Stimulated activated CD4-positive, alpha-beta T cell treated with anti-CD3 and anti-CD28 coated beads, Interleukin-2, amount 100 ng/mL, for 24 hours (primary cell): Measurements from ENCODE around the gene TRIM69.
A peak's percentile ranks its signal among the peaks of the same experiment; 100 is the strongest.
"Not testable (repeated sequence)": the region's sequence is repeated elsewhere in the genome, so short reads cannot be mapped to it uniquely, and the experiment has no call there.

Experiments
- DNase-seq, 2 donors: peaks; one replicate each; pipeline ENCODE4 v3.0.0-alpha.2; 2020

The TRIM69 gene

DNA sequence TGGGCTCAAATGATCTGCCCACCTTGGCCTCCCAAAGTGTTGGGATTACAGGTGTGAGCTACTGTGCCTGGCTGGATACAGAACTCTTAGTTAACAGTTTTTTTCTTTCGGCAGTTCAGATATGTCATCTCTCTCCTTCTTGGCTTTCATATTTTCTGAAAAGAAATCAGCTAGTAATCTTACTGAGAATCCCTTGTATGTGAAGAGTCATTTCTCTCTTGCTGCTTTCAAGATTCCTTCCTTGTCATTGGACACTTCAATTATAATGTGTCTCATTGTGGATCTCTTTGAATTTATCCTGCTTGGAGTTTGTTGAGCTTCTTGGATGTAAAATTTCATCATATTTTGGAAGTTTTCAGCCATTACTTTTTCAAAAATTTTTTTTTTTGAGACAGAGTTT is 17.0 kb downstream of the TRIM69 start:
- no peak for DNase-seq

DNA sequence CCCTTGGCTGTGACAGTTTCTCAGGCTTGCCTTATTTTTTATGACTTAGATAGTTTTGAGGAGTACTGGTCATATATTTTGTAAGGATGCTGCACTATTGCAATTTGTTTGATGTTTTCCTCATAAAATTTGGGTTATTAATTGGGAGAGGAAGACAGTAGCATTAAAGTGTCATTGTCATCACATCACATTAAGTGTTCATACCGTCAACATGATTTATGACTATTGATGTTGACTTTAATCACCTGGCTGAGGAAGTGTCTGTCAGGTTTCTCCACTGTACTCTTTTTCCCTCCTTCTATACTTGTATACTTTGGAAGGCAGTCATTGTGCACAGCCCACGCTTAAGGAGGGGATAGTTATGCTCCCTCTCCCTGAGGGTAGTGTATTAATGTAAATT is 26.9 kb downstream of the TRIM69 start:
- DNase-seq, result no peak

DNA sequence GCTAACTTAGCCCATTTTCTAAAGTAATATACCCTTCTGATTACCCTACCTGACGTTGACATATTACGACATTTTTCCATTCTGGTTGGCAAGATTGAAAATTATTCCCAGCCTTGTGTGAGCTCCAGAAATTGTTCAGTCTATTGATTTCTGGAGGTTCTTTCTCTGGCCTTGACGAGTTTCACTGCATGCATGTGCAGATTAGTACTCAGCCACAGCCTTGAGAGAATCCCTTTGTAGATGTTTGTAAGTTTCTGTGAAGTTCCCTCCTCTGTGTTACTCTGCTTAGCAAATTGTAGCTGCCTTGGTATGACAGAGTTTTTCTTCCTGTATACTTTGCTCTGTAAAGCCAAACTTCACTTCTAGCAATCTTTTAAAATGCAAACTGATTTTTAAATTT is 27.5 kb downstream of the TRIM69 start:
- DNase-seq, result no peak

DNA sequence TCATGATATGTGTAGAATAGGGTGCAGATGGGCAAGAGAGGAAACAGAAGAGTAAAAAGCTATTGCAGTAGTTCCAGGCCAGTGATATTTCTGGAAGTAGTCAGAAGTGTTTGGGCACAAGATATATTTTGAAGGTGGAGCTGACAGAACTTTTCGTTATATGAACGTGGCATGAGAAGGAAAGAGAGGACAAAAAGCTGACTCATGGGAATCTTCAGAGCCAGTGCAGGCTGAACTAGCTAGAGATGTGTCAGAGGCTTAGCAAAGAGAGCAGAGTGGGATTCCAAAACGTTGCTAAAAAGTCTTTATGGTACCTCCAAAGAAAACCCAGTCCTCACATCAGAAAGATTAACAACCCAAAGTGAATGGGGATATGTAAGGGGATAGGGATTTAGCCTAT is 28.7 kb downstream of the TRIM69 start:
- DNase-seq, result no peak

DNA sequence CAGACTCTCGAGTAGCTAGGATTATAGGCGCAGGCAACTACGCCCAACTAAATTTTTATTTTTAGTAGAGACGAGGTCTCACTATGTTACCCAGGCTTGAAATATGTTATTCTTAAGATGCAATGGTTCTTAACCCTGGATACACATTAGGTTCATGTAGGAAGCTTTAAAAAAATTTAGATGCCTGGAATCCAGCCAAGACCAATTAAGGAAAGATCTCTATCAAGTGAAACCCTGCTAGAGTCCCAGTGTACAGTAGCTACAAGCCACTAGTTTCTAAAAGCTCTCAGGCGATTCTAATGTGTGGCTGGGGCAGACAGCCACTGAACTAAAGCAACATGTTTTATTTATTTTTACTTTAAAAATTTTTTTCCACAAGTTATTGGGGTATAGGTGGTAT is 33.2 kb downstream of the TRIM69 start:
- no peak for DNase-seq

DNA sequence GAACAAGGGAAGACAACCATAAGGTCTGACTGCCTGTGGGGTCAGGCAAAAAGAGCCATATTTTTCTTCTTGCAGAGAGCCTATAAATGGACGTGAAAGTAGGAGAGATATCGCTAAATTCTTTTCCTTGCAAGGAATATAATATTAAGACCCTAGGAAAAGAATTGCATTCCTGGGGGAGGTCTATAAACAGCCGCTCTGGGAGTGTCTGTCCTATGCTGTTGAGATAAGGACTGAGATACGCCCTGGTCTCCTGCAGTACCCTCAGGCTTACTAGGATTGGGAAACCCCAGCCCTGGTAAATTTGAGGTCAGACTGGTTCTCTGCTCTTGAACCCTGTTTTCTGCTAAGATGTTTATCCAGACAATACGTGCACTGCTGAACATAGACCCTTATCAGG is 34.4 kb downstream of the TRIM69 start:
- not testable (repeated sequence) for DNase-seq

DNA sequence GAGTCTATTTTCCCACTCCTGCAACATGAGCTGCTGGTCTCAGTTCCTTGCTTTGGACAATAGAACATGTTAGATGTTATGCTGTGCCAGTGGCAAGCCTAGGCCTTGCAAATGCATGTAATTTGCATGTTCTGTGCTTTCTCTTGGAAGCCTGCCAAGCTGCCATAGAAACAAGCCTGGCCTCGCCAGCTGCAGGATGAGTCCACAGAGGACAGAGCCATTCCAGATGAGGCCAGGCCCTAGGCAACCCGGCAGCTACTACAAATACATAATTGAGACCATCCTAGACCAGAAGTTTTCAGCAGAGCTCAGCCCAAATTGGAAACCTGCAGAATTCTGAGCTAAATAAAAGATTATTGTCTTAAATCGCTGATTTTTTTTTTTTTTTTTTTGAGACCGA is 39.6 kb downstream of the TRIM69 start:
- DNase-seq, result no peak

DNA sequence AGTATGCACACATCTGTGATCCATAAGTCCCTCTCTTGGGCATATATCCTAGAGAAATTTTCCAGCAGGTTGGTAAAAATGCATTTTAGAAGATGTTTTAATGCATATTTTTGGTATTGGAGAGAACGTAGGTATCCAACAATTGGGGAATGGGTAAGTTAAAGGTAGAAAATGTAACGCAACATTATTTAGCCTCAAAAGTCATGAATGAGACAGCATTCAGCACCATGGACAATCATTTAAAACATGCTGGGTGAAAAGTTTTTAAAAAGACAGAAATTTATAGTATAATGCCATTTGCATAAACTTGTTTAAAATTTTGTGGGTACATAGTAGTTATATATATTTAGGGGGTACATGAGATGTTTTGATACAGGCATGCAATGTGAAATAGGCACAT is 43.4 kb downstream of the TRIM69 start:
- DNase-seq, result no peak

DNA sequence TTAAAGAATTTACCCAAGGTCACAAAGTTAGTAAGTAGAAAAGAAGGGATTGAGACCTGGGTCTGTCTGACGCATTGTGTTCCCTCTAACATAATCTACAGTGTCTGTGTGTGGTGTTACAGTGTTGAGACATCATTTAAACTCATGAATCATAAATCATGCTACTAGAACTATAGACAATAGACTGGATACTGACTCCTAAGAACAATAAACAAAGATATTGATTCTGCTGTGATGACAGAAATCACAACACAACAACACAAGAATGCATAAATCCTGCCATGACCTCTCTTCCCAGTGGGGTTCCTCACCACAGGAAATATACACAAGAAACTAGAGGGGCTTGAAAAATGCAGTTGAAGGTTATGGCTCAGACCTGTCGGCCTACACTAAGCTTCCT is 44.3 kb downstream of the TRIM69 start:
- no peak for DNase-seq

DNA sequence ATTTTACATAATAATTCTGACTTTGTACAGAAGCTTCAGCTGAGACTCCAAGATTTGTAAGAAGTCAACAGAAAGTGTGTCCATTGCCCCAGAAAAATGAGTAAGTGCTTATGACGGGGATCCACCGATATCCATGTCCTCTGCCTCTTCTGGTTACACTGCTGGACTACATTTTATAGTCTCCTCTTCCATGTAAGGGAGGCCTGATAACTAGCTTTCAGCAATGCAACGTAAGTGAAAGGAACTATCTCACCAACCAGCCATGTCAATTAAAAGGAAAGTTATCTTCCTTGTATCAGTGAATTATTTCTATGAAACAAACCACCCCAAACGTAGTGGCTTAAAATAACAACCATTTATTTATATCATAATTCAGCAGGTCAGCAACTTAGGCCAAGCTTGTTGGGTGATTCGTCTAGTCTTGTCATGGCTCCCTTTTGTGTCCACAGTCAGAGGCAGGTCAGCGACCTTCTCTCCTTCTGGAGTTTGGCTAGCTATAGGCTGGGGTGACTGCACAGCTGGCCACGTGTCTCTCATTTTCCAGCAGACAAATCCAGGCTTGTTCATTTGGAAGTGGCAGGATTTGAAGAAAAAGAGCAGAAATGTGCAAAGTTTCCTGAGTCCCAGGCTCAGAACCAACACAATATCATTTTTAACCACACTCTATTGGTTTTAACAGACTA is 44.9 kb downstream of the TRIM69 start:
- DNase-seq, result no peak

DNA sequence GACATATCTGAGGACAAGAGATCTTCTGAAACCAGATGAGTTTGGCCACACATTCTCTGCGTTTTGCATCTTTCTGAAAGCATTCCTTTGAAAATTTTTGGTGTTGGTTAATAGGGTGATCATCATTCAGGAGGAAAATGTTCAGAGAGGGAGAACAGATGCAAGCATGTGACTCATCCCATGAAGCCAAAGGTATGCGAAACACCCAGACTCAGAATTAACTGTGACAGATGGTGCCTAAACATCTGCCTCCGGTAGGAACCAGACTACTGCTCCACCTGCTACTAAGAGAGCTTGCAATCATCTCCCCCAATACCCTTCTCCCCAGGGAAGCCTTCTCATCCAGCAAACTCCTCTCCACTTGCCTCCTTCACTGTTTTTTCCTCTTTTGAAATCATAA is 46.2 kb downstream of the TRIM69 start:
- no peak for DNase-seq

DNA sequence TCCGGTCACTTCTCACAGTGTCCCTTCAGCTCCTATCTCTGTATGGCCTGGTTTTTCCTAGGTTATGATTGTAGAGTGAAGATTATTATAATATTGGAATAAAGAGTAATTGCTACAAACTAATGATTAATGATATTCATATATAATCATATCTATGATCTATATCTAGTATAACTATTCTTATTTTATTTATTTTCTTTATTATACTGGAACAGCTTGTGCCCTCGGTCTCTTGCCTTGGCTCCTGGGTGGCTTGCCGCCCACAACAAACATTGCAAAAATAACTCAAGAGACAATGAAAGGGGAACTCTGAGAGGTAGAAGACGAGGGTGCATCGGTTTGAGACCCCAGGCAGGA is 48.6 kb downstream of the TRIM69 start:
- DNase-seq, result not testable (repeated sequence)

DNA sequence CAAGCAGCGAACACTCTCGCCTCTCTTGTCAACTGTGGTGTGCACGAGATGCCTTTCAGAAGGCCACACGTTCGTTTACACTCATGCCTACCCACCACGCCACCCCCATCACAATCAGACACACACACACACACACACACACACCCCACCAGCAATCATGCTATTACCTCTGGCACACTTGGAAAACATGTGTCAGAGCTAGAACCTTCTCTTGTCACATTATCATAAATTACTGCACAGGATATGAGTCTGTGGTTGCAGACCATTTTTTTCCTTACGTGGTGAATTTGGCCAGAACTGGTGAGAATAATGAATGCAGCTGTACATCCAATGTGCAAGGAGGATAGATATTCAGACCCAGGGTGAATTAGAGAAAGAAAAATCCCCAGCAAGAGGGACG is 52.4 kb downstream of the TRIM69 start:
- DNase-seq, result peak; percentile 50 to 66

DNA sequence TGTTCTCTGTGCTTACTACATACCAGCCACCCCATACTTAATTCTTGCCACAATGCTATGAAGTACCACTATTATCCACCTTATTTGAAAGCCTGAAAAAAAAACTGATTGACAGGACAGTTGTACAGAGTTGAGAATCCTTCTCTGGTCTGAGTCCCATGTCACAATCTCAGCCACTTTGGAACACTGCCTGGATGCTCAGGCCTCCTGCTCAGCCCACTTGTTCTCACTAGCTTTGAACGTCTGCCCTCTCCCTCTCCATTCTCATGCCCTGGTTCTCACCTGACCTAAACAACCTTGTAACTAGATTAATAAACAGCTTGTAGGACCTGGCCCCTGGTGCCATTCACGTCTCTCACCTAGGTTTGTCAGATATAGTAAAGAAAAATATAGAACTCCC is 53.9 kb downstream of the TRIM69 start:
- no peak for DNase-seq

DNA sequence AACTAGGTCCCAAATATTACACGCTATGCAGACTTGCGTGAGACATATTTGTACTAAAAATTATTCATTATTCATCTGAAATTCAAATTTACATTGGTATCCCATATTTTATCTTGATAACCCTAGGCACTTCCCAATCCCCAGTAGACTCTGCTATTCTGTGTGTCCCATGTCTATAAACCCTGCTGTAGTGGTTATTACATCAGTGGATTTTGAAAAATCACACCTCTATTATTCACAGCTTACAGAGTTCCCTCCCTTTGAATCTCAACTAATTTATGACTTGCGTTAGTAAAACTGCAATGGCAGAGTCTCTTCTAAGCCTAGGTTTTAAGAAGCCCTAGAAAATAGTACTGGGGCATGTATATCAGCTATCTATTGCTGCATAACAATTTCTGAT is 54.3 kb downstream of the TRIM69 start:
- no peak for DNase-seq

DNA sequence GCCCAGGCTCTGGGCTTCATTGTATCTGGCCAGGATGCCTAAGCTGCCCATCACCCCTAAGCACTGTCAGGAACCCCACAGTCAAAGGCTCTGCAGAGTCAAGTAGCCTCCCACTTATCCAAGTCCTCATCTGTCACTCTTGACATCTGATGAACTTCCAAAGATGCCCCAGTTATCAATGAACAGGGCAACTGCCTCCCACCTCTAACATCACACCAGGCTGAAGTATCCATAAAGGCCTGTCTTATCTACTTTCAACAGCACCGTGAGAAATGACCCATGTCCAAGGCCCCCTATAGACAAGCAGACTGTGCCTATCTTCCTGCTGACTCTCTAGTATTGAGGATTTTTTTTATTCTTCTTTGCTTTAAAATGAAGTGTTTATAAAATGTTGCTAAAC is 56.4 kb downstream of the TRIM69 start:
- DNase-seq, result no peak

DNA sequence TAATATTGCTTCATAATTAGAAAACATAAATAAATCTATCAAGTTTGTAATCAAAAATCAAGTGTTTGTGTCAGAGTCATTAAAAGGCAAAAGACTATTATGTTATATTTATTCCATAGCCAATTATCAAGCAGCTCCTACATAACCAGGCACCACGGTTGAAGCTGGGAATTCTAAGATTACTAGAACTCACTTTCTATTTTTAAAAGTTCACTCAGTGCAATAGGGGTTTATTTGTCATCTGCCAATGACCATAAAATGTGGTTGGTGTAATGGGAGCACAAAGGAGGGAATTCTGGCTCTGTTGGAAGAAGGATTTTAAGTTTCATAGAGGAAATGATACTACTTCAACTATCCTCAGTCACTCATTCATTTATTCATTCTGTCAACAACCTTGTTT is 57.7 kb downstream of the TRIM69 start:
- no peak for DNase-seq

DNA sequence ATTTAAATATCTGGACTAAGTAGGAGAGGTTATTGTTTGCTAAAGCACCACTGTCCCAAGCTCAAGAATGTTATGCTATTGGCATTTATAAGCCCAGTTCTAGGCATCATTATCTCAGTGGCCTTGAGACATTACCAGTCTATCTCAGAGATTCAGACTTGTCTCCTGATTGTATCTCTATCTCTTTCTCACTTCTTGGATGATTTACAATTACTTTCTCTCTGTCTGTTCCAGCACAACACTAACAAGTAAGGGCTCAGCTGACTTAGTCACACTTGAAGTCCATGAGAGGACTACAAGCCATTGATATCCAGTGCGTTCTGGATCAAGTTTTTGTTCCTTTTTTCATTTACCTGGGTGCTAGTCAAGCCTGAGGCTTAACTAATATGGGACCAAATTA is 60.2 kb downstream of the TRIM69 start:
- DNase-seq, result no peak

DNA sequence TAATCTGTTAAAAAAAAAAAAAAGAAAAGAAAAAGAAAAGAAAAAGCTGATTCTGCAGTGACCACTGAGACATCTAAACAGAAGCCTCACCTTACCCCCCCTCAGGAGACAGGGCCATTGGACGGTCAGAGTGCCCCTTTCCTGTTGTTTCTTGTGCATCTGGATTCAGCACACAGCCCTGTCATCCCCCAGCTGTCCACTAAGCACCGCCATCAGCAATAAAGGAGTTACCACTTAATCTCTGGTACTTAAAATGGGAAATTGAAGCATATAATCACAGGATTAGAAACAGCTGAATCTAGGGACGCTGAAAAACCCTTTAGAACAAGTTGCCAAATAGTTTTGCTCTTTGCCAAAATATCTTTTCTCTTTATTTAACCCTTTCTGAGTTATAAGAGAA is 62.5 kb downstream of the TRIM69 start:
- no peak for DNase-seq

DNA sequence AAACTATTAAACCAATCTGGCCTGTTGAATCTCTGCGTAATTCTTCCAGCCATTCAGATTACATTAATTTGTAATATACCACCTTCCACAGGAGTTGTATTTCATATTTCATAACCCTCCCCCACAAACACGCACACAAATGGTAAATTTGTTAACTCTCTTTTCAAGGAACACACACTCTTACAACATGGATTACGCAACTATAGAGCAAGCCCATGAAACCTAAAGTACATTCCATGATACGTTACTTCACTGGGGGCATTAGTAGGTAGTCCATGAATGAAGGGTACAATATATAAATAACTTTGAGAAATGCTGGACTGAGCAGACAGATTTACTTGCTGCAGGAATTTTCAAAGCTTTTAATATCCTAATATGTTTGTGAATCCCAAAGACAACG is 65.0 kb downstream of the TRIM69 start:
- no peak for DNase-seq

DNA sequence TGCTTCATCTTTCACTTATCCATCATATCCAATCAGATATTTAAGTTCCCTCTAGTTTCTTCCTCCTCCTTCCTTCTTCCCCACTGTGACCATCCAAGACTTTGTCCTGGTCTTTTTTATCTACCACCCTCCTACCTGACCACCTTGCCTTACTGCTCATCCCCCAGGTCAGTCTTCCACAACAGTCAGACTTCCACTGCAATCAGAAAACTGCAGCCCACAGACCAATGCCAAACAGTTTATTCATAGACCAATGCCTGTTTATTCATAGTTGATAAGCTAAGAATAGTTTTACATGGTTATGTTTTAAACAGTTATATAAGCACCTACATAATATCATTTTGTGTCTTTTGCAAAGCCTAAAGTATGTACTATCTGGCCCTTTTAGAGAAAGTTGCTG is 65.5 kb downstream of the TRIM69 start:
- DNase-seq, result no peak

DNA sequence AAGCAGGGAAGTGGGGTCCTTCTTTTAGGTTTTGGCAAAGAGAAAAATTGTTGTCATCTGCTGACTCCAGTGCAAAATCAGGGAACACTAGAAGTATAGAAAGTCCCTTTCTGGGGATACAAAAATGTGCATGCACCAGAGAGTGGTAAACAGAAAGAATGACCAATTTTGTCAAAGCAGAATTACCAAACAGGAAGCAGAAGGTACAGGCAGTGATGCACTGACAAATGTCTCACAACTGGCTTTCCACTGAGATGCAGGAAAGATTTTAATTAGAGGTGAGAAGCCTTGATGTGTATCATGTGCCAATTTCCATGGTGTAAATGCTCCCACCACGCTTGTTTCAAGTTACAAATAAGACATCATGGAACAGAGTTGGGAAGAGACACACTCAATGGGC is 66.0 kb downstream of the TRIM69 start:
- no peak for DNase-seq

DNA sequence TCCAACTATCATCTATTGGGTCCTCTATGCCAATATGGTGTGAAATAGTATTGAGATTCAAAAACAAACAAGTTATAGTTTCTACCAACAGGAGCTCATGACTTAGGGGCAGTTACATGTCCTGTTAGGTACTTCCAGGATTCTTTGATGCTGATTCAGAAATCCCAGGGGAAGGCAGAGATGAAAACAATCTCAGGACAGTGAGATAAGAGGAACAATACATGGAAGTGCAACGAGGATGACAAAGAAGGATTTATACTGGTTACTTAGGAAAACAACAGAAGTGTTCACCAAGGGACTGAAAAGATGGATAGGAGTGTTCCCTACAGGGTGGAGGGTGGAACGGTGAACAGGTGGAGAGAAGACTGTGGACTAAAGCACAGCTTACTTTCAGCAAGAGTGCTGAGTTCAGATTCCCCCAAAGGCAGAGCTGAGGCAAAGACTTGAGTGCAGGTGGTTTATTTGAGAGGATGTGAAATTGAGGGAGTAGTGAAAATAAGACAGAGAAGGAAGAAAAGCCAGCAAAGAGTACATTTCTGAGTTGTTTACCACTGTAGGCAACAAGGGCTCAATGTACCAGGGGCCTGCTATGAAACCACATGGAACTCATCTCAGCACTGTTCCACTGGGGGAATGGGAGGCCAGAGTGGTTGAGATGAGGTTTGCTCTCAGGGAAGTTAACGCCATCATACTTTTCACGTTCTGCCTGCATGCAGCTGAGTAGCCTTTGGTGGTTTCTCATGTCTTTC is 68.1 kb downstream of the TRIM69 start:
- DNase-seq, result no peak

DNA sequence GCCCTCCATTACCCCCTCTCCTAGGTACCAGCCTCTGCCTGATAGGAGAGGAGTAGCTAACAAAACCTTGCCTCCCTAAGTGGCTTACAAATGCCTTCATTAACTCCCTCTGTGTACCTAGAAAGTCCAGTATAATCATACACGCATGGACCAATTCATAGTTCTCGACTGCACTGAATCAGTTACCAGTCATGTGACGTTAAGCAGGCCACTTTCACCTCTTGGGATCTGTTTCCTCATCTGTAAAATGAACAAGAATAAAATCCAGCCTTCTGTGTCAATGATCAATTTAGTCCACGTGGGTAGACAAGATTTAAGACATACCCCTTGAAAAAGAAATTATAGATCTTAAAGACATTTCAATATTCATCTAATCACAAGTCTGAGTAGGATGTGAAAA is 72.2 kb downstream of the TRIM69 start:
- DNase-seq, result no peak

DNA sequence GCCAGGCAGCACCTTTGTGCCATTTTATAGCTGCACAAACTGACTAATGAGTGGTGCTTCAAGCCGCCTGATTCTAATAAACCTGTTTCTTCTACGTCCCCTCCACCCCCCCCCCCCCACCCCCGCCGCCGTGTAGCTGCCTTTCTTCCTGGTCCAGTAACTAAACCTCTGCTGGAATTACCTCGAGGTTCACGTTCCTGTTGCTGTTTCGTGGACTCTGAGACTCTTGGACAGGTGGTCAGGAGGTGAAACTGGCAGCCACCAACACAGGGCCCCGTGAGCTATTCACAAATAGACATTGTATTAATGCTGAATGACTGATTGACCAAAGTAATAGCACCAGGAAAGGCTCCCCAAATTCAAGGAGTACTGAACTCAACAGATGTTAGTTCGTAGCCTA is 73.9 kb downstream of the TRIM69 start:
- no peak for DNase-seq
